SH-SY5Y (cell line): Measurements from ENCODE around the gene MEP1B.

ENCODE experiments used
- GATA2 ChIP-seq: IDR thresholded peaks from 2 replicates; pipeline ENCODE4 v1.6.1; 2011; ENCODE audit warnings: mild to moderate bottlenecking, low read depth, low read length
- GATA3 ChIP-seq: IDR thresholded peaks from 2 replicates; pipeline ENCODE4 v1.6.1; 2011; ENCODE audit warnings: low read depth, mild to moderate bottlenecking, low read length, moderate library complexity

- TF ChIP-seq GATA2 = no peak
- TF ChIP-seq GATA3 = no peak
Observed at GRCh38 chr18:32262092-32262491, 72.3 kb downstream of the MEP1B start.
